ENCODE results near the gene WDR93. TPM values are rescaled to one million over a fixed set of nuclear protein-coding genes. Genes with fewer than 3 reads are reported as not detected.

The WDR93 gene
- total RNA-seq, 4 donors from 2014 or later = 0.21 to 0.39 TPM; not detected in 2

DNA sequence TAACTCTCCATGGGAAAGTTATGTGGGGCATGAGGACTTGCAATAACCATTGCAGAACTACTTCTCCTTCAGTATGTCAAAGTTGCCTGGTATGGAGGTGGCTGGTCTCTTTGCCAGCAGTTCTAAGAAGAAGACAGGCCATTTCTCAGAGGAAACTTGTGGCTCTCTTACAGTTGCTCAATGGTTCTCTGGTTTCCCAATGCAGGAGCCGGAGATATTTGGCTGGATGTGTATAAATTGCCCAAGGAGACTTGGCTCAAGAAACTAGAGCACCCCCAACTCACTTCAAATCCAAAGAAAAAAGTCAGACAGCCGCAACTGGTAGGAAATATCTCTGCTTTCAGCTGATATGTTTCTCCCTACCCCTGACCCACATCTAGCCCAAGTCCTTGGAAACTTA lies 24.2 kb downstream of the WDR93 start:
- Histone ChIP-seq H3K27me3 (no peaks in the 10 kb centered on the region), H3K36me3 (no peaks in the 10 kb centered on the region), H3K27ac (no peak overlapping the region), H3K4me3 (no peak overlapping the region), H3K9me3 (no peaks in the 10 kb centered on the region), H3K4me1 (no peaks in the 10 kb centered on the region)
- TF ChIP-seq EP300 (IDR thresholded peaks at IDR 0.05) (no peak), POLR2A (IDR thresholded peaks at IDR 0.05) (no peak)
- TF ChIP-seq, protein P1, sequence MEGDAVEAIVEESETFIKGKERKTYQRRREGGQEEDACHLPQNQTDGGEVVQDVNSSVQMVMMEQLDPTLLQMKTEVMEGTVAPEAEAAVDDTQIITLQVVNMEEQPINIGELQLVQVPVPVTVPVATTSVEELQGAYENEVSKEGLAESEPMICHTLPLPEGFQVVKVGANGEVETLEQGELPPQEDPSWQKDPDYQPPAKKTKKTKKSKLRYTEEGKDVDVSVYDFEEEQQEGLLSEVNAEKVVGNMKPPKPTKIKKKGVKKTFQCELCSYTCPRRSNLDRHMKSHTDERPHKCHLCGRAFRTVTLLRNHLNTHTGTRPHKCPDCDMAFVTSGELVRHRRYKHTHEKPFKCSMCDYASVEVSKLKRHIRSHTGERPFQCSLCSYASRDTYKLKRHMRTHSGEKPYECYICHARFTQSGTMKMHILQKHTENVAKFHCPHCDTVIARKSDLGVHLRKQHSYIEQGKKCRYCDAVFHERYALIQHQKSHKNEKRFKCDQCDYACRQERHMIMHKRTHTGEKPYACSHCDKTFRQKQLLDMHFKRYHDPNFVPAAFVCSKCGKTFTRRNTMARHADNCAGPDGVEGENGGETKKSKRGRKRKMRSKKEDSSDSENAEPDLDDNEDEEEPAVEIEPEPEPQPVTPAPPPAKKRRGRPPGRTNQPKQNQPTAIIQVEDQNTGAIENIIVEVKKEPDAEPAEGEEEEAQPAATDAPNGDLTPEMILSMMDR (IDR thresholded peaks at IDR 0.05) = no peak
- 89 to 91% methylated on average over 2 of the region's 2 CpGs for WGBS, 2 donors
- no peak for DNase-seq (ENCODE audit: low spot score in 2 of 2)

DNA sequence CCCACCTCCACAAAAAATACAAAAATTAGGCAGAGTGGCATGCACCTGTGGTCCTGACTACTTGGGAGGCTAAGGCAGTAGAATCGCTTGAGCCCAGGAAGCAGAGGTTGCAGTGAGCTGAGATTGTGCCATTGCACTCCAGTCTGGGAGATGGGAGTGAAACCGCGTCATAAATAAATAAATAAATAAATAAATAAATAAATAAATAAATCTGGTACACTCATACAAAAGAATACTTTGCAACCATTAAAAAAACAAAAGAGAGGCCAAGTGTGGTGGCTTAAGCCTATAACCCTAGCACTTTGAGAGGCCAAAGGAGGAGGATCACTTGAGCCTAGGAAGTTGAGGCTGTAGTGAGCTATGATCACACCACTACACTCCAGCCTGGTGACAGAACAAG lies 32.4 kb downstream of the WDR93 start:
- H3K27me3 ChIP-seq = no peaks in the 10 kb centered on the region
- DNase-seq (ENCODE audit: low spot score in 2 of 2) = no peak
- H3K4me1 ChIP-seq = no peaks in the 10 kb centered on the region
- no peak overlapping the region for H3K4me3 ChIP-seq
- H3K9me3 ChIP-seq = peaks cover 0 to 10% (median 0%) of the 10 kb centered on the region in 4 donors
- WGBS, 2 donors = 74 to 75% methylated on average over 3 of the region's 3 CpGs
- H3K27ac ChIP-seq = no peak overlapping the region
- no peaks in the 10 kb centered on the region for H3K36me3 ChIP-seq
- TF ChIP-seq EP300 (IDR thresholded peaks at IDR 0.05) (no peak), POLR2A (IDR thresholded peaks at IDR 0.05) (no peak)
- TF ChIP-seq, protein P1 (IDR thresholded peaks at IDR 0.05) = no peak

DNA sequence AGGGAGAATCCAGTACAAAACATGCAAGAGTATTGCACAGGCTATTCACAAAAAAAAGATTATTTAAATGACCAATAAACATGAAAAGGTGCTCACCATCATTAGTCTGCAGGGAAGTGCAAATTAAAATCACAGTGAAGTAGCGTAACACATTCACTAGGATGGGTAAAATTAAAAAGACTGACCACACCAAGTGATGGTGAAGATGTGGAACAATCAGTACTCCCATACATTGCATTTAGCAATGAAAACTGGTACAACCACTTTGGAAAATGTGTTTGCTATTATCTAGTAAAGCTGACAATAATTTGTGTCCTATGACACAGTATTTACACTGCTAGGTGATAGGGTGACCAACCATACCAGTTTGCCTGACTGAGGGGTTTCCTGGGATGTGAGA lies 34.0 kb downstream of the WDR93 start:
- Histone ChIP-seq H3K4me3 (no peak overlapping the region), H3K27ac (no peak overlapping the region), H3K9me3 (peaks cover 0 to 10% (median 0%) of the 10 kb centered on the region in 4 donors), H3K36me3 (no peaks in the 10 kb centered on the region), H3K27me3 (no peaks in the 10 kb centered on the region), H3K4me1 (peaks cover 0 to 6% (median 0%) of the 10 kb centered on the region in 4 donors)
- 97 to 100% methylated on average over 1 of the region's 1 CpG for WGBS, 2 donors
- no peak for DNase-seq (ENCODE audit: low spot score in 2 of 2)
- no peak for TF ChIP-seq EP300 (IDR thresholded peaks at IDR 0.05)
- TF ChIP-seq, protein P1 (IDR thresholded peaks at IDR 0.05) = no peak
- no peak for TF ChIP-seq POLR2A (IDR thresholded peaks at IDR 0.05)

DNA sequence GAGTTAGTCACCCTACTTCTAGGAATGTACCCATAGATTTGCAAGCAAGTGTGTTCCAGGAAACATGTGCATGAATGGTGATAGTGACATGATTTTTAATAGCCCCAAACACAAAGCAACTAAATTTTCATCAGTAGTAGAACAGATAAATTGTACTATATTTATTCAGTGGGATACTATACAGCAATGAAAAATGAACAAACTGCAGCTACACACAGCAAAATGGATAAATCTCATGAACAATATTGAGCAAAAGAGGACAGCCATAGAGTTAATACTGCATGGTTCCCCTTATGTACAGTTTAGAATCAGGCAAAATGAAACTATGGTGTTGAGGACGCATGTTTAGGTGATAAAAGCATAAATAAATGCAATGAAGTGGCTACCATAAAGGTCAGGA lies 34.5 kb downstream of the WDR93 start:
- H3K36me3 ChIP-seq = no peaks in the 10 kb centered on the region
- DNase-seq (ENCODE audit: low spot score in 2 of 2) = no peak
- no peak overlapping the region for H3K27ac ChIP-seq
- no peaks in the 10 kb centered on the region for H3K27me3 ChIP-seq
- 83 to 88% methylated on average over 1 of the region's 1 CpG for WGBS, 2 donors
- H3K4me3 ChIP-seq = no peak overlapping the region
- peaks cover 0 to 10% (median 0%) of the 10 kb centered on the region in 4 donors for H3K9me3 ChIP-seq
- TF ChIP-seq, protein P1 (IDR thresholded peaks at IDR 0.05) = no peak
- TF ChIP-seq EP300 (IDR thresholded peaks at IDR 0.05) = no peak
- TF ChIP-seq POLR2A (IDR thresholded peaks at IDR 0.05) = no peak
- peaks cover 0 to 6% (median 0%) of the 10 kb centered on the region in 4 donors for H3K4me1 ChIP-seq

DNA sequence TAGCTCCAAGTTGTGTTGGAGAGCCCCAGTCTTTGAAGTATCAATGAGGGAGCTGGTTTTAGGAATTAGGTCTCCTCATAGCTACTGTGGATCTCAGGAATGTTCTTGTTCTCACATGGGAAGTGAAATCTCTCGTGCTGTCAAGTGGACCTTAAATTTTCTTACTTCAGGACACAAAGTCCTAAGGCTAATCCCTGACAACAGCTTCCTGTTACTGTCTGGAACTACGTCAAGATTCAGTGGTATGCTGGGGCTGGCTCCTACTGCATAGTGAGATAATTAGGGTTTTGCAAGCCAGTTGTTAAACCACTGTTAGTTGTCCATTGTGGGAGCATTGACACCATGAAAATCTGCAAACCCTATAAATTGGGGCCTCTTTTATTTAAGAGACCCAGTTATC lies 37.6 kb downstream of the WDR93 start:
- peak overlapping the region in 2 of 4 donors; percentile 38 to 55 for H3K27ac ChIP-seq
- H3K27me3 ChIP-seq = no peaks in the 10 kb centered on the region
- peaks cover 0 to 10% (median 0%) of the 10 kb centered on the region in 4 donors for H3K9me3 ChIP-seq
- DNase-seq (ENCODE audit: low spot score in 2 of 2) = no peak
- peaks cover 0 to 6% (median 0%) of the 10 kb centered on the region in 4 donors for H3K4me1 ChIP-seq
- WGBS, 2 donors = 33 to 37% methylated on average over 2 of the region's 2 CpGs
- TF ChIP-seq EP300 (IDR thresholded peaks at IDR 0.05) (peak; percentile 27 to 66), POLR2A (IDR thresholded peaks at IDR 0.05) (no peak)
- TF ChIP-seq, protein P1 (IDR thresholded peaks at IDR 0.05) = no peak
- H3K36me3 ChIP-seq = no peaks in the 10 kb centered on the region
- no peak overlapping the region for H3K4me3 ChIP-seq
